Measurements from ENCODE around the gene RBPJ. TPM values are rescaled to one million over a fixed set of nuclear protein-coding genes. Genes with fewer than 3 reads are reported as not detected.

Gene RBPJ
- total RNA-seq, 6 experiments from 2014 or later = 12.0 to 29.3 (median 19.6) TPM

DNA sequence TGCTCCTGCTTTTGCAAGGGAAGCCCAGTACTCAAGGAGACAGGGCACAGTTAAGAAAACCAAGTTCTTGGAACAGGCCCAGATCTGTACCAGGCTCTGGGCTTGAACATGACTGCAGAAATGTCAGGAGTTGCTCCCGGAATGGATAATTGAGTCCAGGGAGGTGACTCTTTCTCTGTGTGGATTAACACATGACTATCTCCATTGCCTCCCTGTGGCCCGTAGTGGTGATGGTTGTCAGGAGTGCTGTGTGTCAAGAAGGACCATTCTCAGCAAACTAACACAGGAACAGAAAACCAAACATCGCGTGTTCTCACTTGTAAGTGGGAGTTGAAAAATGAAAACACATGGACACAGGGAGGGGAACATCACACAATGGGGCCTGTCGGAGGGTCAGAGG, 129.6 kb downstream of the RBPJ start:
- no peaks in the 10 kb centered on the region for H3K9me3 ChIP-seq
- H3K4me1 ChIP-seq = no peaks in the 10 kb centered on the region
- H3K27me3 ChIP-seq = no peaks in the 10 kb centered on the region
- intact Hi-C loops (cut with DNase I) = no loop called here
- ATAC-seq = no peak
- no peak overlapping the region for H3K4me3 ChIP-seq
- 80% methylated on average over 5 of the region's 5 CpGs for WGBS (ENCODE audit: insufficient coverage, low coverage, low lambda C conversion rate, missing lambda C conversion rate)
- no peaks in the 10 kb centered on the region for H3K36me3 ChIP-seq
- TF ChIP-seq POLR2A (IDR thresholded peaks at IDR 0.05) (no peak), CTCF (IDR thresholded peaks at IDR 0.05) (no peak)
- no peak for DNase-seq
- H3K27ac ChIP-seq = no peak overlapping the region

- Histone ChIP-seq H3K9me3 (no peaks in the 10 kb centered on the region), H3K27ac (no peak overlapping the region), H3K4me3 (no peak overlapping the region), H3K27me3 (no peaks in the 10 kb centered on the region), H3K36me3 (no peaks in the 10 kb centered on the region), H3K4me1 (no peaks in the 10 kb centered on the region)
- DNase-seq (no peak), ATAC-seq (no peak)
- TF ChIP-seq POLR2A (IDR thresholded peaks at IDR 0.05) = no peak
- no peak for TF ChIP-seq CTCF (IDR thresholded peaks at IDR 0.05)
- intact Hi-C loops (cut with DNase I) = no loop called here
- WGBS (ENCODE audit: insufficient coverage, low coverage, low lambda C conversion rate, missing lambda C conversion rate) = 47% methylated on average over 3 of the region's 3 CpGs
These were observed 130.8 kb downstream of the RBPJ start for GRCh38 chr4:26451597-26451996.

GRCh38 chr4:26452565-26453531, 132.0 kb downstream of the RBPJ start:
- H3K4me1 ChIP-seq = no peaks in the 10 kb centered on the region
- DNase-seq = no peak
- 57% methylated on average over 13 of the region's 15 CpGs for WGBS (ENCODE audit: insufficient coverage, low coverage, low lambda C conversion rate, missing lambda C conversion rate)
- no peaks in the 10 kb centered on the region for H3K27me3 ChIP-seq
- H3K4me3 ChIP-seq = no peak overlapping the region
- no peak overlapping the region for H3K27ac ChIP-seq
- no peak for TF ChIP-seq POLR2A (IDR thresholded peaks at IDR 0.05)
- H3K9me3 ChIP-seq = no peaks in the 10 kb centered on the region
- intact Hi-C loops (cut with DNase I) = no loop called here
- ATAC-seq = no peak
- H3K36me3 ChIP-seq = no peaks in the 10 kb centered on the region

- no peaks in the 10 kb centered on the region for H3K9me3 ChIP-seq
- TF ChIP-seq POLR2A (IDR thresholded peaks at IDR 0.05) = no peak
- no peak for TF ChIP-seq CTCF (IDR thresholded peaks at IDR 0.05)
- H3K27me3 ChIP-seq = no peaks in the 10 kb centered on the region
- no peak overlapping the region for H3K27ac ChIP-seq
- ATAC-seq (no peak), DNase-seq (no peak)
- no peak overlapping the region for H3K4me3 ChIP-seq
- intact Hi-C loops (cut with DNase I) = no loop called here
- WGBS (ENCODE audit: insufficient coverage, low coverage, low lambda C conversion rate, missing lambda C conversion rate) = 84% methylated on average over 3 of the region's 3 CpGs
- no peaks in the 10 kb centered on the region for H3K36me3 ChIP-seq
- H3K4me1 ChIP-seq = no peaks in the 10 kb centered on the region
These were observed 134.1 kb downstream of the RBPJ start for GRCh38 chr4:26454961-26455360.

GRCh38 chr4:26455571-26455970, 134.8 kb downstream of the RBPJ start:
- TF ChIP-seq CTCF (IDR thresholded peaks at IDR 0.05) (no peak), POLR2A (IDR thresholded peaks at IDR 0.05) (no peak)
- Histone ChIP-seq H3K36me3 (no peaks in the 10 kb centered on the region), H3K27ac (no peak overlapping the region), H3K4me1 (no peaks in the 10 kb centered on the region), H3K27me3 (no peaks in the 10 kb centered on the region), H3K4me3 (no peak overlapping the region), H3K9me3 (no peaks in the 10 kb centered on the region)
- 20% methylated on average over 1 of the region's 2 CpGs for WGBS (ENCODE audit: insufficient coverage, low coverage, low lambda C conversion rate, missing lambda C conversion rate)
- intact Hi-C loops (cut with DNase I) = no loop called here
- ATAC-seq (no peak), DNase-seq (no peak)
